ENCODE measurements around the gene RAPSN. TPM values are rescaled to one million over a fixed set of nuclear protein-coding genes. Genes with fewer than 3 reads are reported as not detected.

Gene RAPSN
- total and polyA plus RNA-seq, 9 donors, result 57.9 to 113 (median 99.4) TPM

DNA sequence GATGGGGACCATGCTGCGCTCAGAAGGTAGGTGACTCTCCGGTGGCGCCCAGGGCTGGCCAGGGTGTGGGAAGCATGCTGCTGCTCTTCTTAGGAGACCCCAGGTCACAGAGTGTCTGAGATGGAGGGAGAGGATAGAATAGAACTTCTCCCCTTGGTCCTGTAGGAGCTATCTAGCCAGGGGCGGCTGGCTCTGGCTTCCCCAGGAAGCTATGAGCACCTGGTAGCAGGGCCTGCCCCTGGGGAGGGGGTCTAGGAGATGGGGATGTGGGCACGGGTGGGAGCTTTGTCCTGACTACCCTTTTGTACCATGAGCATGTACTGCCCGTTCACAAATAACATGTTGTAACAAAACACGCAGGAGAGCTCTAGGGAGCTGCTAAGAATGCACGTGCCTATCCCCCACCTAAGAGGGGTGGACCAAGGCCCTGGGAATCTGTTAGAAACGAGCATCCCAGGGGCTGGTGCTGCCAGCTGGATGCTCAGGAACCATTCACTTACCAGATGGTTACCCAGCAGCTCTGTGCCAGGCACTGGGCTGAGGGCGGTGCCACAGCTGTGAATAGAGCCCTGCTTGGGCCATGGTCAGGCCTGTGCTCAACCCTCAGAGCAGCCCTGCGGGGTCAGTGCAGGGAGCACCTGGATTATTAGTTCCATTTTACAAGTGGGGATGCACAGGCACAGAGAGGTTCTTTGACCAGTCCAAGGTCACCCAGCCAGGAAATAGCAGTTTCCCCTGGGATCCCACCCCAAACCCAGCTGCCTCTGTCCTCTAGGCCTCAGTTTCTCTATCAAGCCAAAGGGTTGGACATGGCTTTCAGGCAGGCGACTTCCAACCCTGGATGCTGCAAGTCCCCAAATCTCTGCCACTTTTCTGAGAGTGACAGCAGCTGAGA lies 38.3 kb downstream of the RAPSN start:
- no peak overlapping the region for H3K27ac ChIP-seq (ENCODE audit: low read length)
- H3K9me3 ChIP-seq (replicated peaks; ENCODE audit: control insufficient read depth, low read depth, low read length), result no peaks in the 10 kb centered on the region
- peaks cover 66% of the 10 kb centered on the region for H3K4me1 ChIP-seq (ENCODE audit: control insufficient read depth, insufficient read depth, low read length)
- WGBS (ENCODE audit: insufficient coverage), result 57% methylated on average over 7 of the region's 12 CpGs
- no peak for DNase-seq
- H3K4me3 ChIP-seq (ENCODE audit: low read length), result no peak overlapping the region
- peaks cover 48% of the 10 kb centered on the region for H3K36me3 ChIP-seq (ENCODE audit: control insufficient read depth, insufficient read depth, low read length)
- H3K27me3 ChIP-seq (ENCODE audit: control insufficient read depth, insufficient read depth, low read length), result no peaks in the 10 kb centered on the region

GRCh38 chr11:47409440-47410369 lies 39.2 kb downstream of the RAPSN start:
- Histone ChIP-seq H3K36me3 (ENCODE audit: control insufficient read depth, insufficient read depth, low read length) (peaks cover 39% of the 10 kb centered on the region), H3K9me3 (replicated peaks; ENCODE audit: control insufficient read depth, low read depth, low read length) (no peaks in the 10 kb centered on the region), H3K27ac (ENCODE audit: low read length) (peak overlapping the region; percentile 92), H3K4me1 (ENCODE audit: control insufficient read depth, insufficient read depth, low read length) (peaks cover 57% of the 10 kb centered on the region), H3K27me3 (ENCODE audit: control insufficient read depth, insufficient read depth, low read length) (no peaks in the 10 kb centered on the region), H3K4me3 (ENCODE audit: low read length) (peak overlapping the region; percentile 86)
- 61% methylated on average over 27 of the region's 31 CpGs for WGBS (ENCODE audit: insufficient coverage)
- DNase-seq, result no peak

GRCh38 chr11:47408598-47409439 lies 40.1 kb downstream of the RAPSN start:
- Histone ChIP-seq H3K4me3 (ENCODE audit: low read length) (peak overlapping the region; percentile 86), H3K9me3 (replicated peaks; ENCODE audit: control insufficient read depth, low read depth, low read length) (no peaks in the 10 kb centered on the region), H3K4me1 (ENCODE audit: control insufficient read depth, insufficient read depth, low read length) (peaks cover 48% of the 10 kb centered on the region), H3K27me3 (ENCODE audit: control insufficient read depth, insufficient read depth, low read length) (no peaks in the 10 kb centered on the region), H3K27ac (ENCODE audit: low read length) (peak overlapping the region; percentile 92), H3K36me3 (ENCODE audit: control insufficient read depth, insufficient read depth, low read length) (peaks cover 30% of the 10 kb centered on the region)
- 2% methylated on average over 46 of the region's 50 CpGs for WGBS (ENCODE audit: insufficient coverage)
- DNase-seq, result no peak

DNA sequence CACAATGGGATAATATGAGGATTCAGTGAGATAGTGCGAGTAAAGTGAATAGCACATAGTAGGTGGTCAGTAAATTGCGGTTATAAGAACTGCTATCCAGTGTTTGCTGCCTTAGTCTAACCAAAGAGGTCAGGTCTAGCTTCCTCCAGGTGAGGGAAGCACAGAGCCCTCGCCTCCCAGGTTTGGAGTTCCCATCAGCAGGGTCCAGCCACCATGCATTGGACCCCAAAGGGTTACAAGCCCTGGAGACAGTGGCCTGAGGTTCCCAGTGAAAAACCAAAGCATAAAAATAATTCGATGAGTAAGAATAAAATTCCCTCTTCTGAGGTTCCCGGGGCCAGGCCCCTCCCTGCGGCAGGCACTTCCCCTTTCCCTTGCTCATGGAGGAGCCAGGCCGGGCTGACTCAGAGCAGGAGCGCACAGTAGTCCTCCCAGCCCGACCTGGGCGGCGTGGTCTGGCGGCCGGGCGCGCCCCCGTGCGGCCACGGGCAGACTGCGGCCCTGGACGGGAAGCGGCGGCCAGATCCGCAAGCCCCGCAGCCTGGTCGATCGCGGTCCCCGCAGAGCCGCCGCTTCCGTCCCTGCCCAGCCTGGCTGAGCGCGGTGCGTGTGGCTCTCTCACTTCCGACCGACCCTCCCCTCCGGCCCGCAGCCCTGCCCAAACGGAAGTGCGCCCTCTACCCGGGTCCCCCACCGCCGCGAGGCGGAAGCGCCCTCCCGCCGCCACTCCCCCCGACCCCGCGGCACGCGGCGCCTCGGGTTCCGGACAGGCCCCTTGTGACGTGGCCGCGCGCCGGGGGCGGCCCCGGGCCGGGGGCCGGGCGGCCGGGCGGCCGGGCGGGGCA lies 41.0 kb downstream of the RAPSN start, which contains the start of gene SLC39A13:
TSS of gene SLC39A13 (plus strand) at position 845 of the 845 bp plus-strand sequence. CDS start 1,505 bp downstream, outside the sequence.
- H3K4me1 ChIP-seq (ENCODE audit: control insufficient read depth, insufficient read depth, low read length), result peaks cover 41% of the 10 kb centered on the region
- DNase-seq, result peak; percentile 98
- peak within 1 kb of the TSS; percentile 86 for H3K4me3 ChIP-seq (ENCODE audit: low read length)
- H3K9me3 ChIP-seq (replicated peaks; ENCODE audit: control insufficient read depth, low read depth, low read length), result no peaks in the 10 kb centered on the region
- peak within 1 kb of the TSS; percentile 97 for H3K27ac ChIP-seq (ENCODE audit: low read length)
- peaks cover 22% of the 10 kb centered on the region for H3K36me3 ChIP-seq (ENCODE audit: control insufficient read depth, insufficient read depth, low read length)
- H3K27me3 ChIP-seq (ENCODE audit: control insufficient read depth, insufficient read depth, low read length), result no peaks in the 10 kb centered on the region
- under 1% methylated on average over 64 of the region's 70 CpGs for WGBS (ENCODE audit: insufficient coverage)

- peaks cover 19% of the 10 kb centered on the region for H3K36me3 ChIP-seq (ENCODE audit: control insufficient read depth, insufficient read depth, low read length)
- H3K27ac ChIP-seq (ENCODE audit: low read length), result peak overlapping the region; percentile 97
- peaks cover 38% of the 10 kb centered on the region for H3K4me1 ChIP-seq (ENCODE audit: control insufficient read depth, insufficient read depth, low read length)
- WGBS (ENCODE audit: insufficient coverage), result 55% methylated on average over 12 of the region's 12 CpGs
- no peaks in the 10 kb centered on the region for H3K27me3 ChIP-seq (ENCODE audit: control insufficient read depth, insufficient read depth, low read length)
- peak overlapping the region; percentile 60 for H3K4me3 ChIP-seq (ENCODE audit: low read length)
- H3K9me3 ChIP-seq (replicated peaks; ENCODE audit: control insufficient read depth, low read depth, low read length), result no peaks in the 10 kb centered on the region
- peak; percentile 35 for DNase-seq
These were observed 41.8 kb downstream of the RAPSN start for GRCh38 chr11:47406896-47407745.

- Histone ChIP-seq H3K9me3 (replicated peaks; ENCODE audit: control insufficient read depth, low read depth, low read length) (no peaks in the 10 kb centered on the region), H3K4me1 (ENCODE audit: control insufficient read depth, insufficient read depth, low read length) (peaks cover 24% of the 10 kb centered on the region), H3K4me3 (ENCODE audit: low read length) (no peak overlapping the region), H3K36me3 (ENCODE audit: control insufficient read depth, insufficient read depth, low read length) (no peaks in the 10 kb centered on the region), H3K27ac (ENCODE audit: low read length) (no peak overlapping the region), H3K27me3 (ENCODE audit: control insufficient read depth, insufficient read depth, low read length) (no peaks in the 10 kb centered on the region)
- 52% methylated on average over 2 of the region's 3 CpGs for WGBS (ENCODE audit: insufficient coverage)
- no peak for DNase-seq
These were observed 45.4 kb downstream of the RAPSN start for GRCh38 chr11:47403571-47403970.

DNA sequence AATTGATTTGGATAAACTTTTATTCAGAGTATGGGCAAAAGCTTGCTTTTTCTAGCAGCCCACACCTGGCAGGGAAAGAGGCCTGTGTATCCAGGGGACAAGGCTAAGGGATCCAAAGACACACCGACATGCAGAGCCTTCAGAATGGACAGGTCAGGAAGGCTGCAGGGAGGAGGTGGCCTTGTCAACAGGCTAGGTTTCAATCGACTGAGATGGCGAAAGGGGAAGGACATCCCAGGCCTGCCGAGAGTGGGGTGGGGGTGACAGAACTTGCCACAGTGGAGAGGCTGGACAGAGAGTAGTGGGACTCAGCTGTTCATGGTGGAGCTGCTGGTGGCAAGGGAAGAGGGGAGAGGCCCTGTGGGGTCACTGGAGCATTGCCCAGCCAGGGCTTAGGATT lies 45.8 kb downstream of the RAPSN start:
- Histone ChIP-seq H3K36me3 (ENCODE audit: control insufficient read depth, insufficient read depth, low read length) (no peaks in the 10 kb centered on the region), H3K4me1 (ENCODE audit: control insufficient read depth, insufficient read depth, low read length) (peaks cover 24% of the 10 kb centered on the region), H3K27ac (ENCODE audit: low read length) (no peak overlapping the region), H3K9me3 (replicated peaks; ENCODE audit: control insufficient read depth, low read depth, low read length) (no peaks in the 10 kb centered on the region), H3K27me3 (ENCODE audit: control insufficient read depth, insufficient read depth, low read length) (no peaks in the 10 kb centered on the region), H3K4me3 (ENCODE audit: low read length) (no peak overlapping the region)
- no peak for DNase-seq
- WGBS (ENCODE audit: insufficient coverage), result 57% methylated on average over 4 of the region's 4 CpGs

DNA sequence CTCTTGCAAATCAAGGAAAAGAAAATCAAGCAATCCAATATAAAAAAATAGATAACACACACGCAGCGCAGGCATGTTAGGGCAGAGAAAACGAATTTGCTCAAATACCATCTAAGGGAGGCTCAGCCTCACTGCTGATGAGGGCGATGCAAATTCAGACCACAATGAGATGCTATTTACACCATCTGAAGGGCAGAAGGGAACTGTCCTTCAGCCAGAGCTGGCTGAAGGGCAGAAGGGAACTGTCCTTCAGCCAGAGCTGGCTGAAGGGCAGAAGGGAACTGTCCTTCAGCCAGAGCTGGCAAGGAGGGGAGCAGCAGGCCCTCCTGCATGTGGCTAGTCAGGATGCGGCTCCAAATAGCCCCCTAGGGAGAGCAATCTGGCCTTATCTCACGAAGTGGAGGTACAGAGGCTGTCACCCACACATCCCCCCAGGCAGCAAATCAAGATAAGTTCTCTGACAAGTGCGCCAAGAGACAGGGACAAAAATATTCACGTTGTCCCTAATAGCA lies 48.1 kb downstream of the RAPSN start:
- Histone ChIP-seq H3K27ac (ENCODE audit: low read length) (peak overlapping the region; percentile 77), H3K36me3 (ENCODE audit: control insufficient read depth, insufficient read depth, low read length) (no peaks in the 10 kb centered on the region), H3K27me3 (ENCODE audit: control insufficient read depth, insufficient read depth, low read length) (no peaks in the 10 kb centered on the region), H3K9me3 (replicated peaks; ENCODE audit: control insufficient read depth, low read depth, low read length) (no peaks in the 10 kb centered on the region), H3K4me3 (ENCODE audit: low read length) (no peak overlapping the region), H3K4me1 (ENCODE audit: control insufficient read depth, insufficient read depth, low read length) (peaks cover 15% of the 10 kb centered on the region)
- DNase-seq, result no peak
- WGBS (ENCODE audit: insufficient coverage), result 24% methylated on average over 3 of the region's 8 CpGs

All from muscle of leg (tissue), 11 donors.